UCSD-AML1 (cell line): ENCODE data around the gene MEDAG.
"Not testable (repeated sequence)": the region's sequence is repeated elsewhere in the genome, so short reads cannot be mapped to it uniquely, and the experiment has no call there.

Experiments
- DNase-seq: peaks from one replicate; lab custom pipeline; 2025; ENCODE audit not compliant: unreplicated experiment; lab: John Stamatoyannopoulos, UW

MEDAG gene

GRCh38 chr13:30906411-30907051 is 460 bp downstream of the MEDAG start:
- no peak for DNase-seq

DNA sequence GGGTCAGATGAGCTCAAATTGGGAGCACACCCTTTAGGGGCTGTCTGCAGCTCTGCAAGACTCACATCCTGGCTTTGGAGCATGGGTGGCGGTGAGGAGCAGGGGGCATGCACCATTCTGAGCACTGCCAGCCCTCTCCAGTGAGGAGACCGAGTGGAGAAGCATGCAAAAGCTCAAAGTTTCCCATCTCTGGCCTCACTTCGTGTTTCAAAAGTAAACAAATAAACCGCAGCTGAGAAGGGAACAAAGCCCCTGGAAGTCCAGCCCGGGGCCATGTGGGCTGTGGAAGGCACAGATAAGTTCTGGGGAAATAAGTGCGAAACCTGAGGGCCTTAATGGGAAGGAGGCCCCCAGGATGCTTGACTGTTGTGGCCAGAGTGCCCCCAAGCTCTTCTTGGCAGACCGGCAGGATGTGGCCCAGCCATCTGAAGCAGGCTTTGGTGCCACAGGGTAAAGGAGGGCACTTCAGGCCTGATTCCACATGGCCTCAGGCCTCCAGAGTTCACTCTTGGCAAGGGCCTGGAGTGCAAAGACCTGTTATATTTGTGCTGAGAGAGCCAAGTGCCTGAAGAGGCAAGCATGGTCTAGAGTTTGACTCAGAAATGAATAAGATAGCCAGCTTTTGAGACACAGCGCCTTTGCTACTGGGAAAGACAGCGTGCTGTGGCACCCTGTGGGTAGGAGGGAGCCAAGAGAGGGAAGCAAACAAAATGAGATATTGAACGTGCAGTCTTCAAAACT is 1.2 kb downstream of the MEDAG start:
- peak; percentile 65 for DNase-seq

- no peak for DNase-seq
These were observed 2.4 kb downstream of the MEDAG start for GRCh38 chr13:30908416-30908980.

DNA sequence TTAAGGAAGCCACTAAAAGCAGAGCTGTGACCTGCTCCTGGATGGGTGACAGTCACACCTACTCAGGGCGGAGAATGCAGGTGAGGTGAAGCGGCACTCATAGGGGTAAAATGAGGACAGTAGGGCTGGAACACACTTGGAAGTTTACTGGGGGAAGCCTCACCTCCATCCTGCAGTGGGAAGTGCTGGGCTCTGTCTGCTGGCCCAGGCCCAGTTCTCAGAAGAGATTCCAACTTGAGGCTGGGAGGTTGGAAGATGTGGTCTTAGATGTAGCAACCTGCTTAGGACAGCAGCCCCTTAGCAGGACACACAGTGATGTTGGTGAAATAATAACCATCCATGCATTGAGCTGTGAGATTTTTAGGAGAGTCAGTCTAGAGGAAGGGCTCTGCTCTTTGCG is 4.6 kb downstream of the MEDAG start:
- DNase-seq: no peak

- DNase-seq: no peak
These were observed 9.8 kb downstream of the MEDAG start for GRCh38 chr13:30915691-30916541.

GRCh38 chr13:30916991-30917390 is 10.9 kb downstream of the MEDAG start:
- DNase-seq: no peak

DNA sequence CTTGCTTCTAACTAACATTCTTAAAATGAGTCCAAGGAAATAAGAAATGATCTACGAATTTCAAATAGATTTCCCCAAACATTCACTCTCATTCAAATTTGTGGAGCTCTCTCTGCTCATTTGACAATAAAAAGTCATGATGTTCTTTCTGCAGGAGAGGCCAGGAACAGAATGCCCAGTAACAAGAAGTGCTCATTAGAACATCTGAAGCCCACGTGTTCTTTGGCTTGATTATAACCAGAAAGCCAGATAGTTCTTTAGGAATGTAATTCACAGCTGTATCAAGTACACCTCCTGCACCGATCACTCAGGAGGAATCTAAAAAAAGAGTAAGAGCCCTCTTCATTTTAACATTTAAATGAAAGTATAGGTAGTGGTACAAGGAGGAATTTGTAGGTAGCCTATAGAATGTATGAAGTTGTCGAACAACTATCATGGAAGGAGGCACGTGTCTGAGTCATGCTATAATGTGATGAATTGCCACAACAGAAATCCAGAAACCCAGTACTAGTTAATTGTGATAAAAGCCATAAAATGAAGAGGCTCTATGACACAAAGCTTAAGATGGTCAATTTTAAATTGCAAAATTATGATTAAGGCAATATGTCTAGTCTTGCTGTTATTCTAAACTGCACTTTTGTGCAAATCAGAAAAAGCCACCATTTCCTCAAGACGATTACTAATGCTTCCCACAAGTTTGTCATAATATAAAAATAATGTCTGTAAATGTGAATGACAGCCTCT is 12.8 kb downstream of the MEDAG start:
- no peak for DNase-seq

DNA sequence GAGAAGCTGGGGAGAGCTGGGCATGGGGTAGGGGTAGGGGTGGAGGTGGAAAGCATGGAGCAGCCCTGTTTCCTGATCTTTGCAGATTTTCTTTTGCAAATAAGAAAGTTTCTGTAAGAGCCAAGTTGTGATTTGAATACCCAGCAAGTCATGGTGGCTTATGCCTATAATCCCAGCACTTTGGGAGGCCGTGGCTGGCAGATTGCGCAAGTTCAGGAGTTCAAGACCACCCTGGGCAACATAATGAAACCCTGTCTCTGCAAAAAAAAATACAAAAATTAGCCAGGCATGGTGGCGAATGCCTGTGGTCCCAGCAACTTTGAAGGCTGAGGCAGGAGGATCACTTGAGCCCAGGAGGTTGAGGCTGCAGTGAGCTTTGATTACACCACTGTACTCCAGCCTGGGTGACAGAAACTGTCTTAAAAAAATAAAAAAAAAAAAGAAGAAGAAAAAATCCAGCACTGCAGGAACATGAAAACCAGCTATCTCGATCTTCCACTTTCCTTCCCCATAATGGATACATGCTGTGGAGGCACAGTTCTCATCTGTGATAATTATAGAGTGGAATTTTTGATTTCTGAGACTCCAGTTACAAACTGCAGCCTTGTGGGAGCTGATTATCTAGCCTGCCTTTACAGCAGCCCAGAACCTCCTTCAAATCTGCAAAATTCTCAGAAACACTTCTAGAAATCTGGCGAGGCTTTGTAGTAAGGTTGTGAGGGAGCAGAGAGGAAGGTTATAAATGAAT is 14.3 kb downstream of the MEDAG start:
- no peak for DNase-seq

DNA sequence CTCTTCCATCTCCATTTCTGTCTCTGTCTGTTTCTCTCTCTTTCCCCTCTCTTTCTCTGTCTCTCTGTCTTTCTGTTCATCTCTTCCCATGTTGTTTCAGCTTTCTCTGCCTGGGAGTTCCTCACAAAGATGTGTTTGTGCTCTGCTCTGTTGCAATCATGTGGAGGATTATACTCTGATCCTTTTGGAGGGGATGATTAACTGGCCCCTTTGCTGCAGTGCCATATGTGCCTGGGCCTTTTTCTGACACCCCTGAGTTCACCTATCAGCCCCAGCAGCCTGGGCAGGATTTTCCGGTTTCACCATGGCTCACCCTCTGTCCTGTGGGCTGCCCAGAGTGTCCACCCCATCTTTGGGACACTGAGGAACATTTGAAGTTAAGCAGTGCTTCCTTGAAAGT is 17.3 kb downstream of the MEDAG start:
- no peak for DNase-seq

GRCh38 chr13:30924721-30925120 is 18.6 kb downstream of the MEDAG start:
- DNase-seq: no peak

DNA sequence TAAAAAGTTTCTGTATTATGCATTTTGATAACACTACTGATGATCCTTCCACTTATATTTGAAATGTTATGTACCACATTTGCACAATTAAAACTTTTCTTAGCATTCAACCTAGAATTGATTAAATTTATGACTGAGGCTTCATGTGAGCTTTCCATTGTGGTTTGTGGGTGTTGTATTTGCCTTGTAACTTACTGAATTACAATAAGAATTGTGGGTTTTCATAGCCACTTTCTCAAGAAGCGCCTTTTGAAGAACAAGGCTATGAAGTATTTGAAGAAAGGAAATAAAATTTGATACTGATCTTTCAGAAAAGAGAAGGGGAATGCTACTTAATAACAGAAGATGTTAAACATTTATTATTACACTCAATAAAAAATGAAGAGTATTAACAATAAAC is 19.4 kb downstream of the MEDAG start:
- DNase-seq: no peak

DNA sequence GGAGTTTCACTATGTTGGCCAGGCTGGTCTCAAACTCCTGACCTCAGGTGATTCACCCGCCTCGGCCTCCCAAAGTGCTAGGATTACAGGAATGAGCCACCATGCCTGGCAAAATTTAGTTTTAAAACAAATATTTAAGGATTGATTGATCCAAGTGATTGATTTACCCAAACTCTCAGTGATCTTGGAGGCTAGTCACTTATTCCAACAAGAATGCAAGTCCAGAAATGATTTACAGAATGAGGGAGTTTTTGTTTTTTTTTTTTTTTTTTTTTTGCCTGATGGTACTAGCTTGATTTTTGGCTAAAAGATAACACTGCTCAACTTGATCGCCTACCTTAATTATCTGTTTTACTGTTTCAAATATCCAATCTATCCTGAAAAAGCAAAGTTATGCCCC is 20.7 kb downstream of the MEDAG start:
- no peak for DNase-seq

GRCh38 chr13:30927188-30927587 is 21.1 kb downstream of the MEDAG start:
- not testable (repeated sequence) for DNase-seq

DNA sequence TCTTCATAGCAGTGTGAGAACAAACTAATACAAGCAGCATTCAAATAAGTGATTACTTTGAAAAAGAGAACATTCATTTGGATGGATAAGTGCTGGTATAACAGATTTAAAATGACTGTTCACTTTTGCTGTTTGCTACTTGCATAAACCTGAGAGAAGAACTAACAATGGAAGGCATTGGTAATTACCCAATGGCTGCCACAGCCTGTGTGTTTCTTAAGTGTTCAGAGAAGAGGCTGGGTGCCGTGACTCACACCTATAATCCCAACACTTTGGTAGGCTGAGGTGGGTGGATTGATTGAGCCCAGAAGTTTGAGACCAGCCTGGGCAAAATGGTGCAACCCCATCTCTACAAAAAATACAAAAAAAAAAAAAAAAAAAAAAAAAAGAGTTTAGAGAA is 21.5 kb downstream of the MEDAG start:
- no peak for DNase-seq

DNA sequence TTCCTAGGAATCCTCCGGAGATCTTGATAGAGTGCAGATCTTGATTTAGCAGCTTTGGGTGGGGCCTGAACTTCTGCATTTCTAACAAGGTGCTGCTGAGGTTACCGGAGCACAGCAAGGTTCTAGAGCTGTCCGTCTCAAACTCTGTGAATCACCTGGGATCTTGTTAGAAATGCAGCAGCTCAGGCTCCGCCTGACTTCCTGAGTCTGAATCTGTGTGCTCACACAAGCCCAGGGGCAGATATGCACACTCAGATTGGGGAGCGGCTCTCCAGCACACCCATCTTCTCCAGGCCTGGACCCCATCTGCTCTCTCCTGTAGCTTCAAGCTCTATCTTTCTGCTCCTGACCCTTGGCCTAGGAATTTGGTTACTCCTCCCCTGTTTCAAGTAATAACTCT is 22.9 kb downstream of the MEDAG start:
- DNase-seq: no peak

- DNase-seq: no peak
These were observed 26.6 kb downstream of the MEDAG start, which contains the start of gene TEX26 for GRCh38 chr13:30932481-30933353. Gene TEX26 (plus strand): TSS chr13:30932656. CDS start chr13:30932716, 60 bp downstream.

GRCh38 chr13:30933354-30933670 is 27.2 kb downstream of the MEDAG start:
- DNase-seq: no peak

GRCh38 chr13:30934381-30934780 is 28.3 kb downstream of the MEDAG start:
- no peak for DNase-seq

- DNase-seq: no peak
These were observed 28.7 kb downstream of the MEDAG start for GRCh38 chr13:30934803-30935202.
